ENCODE results near the gene METAP1.

GRCh38 chr4:99002279-99002678 lies 6.8 kb downstream of the METAP1 start:
- no peak for TF ChIP-seq ZFP30 (CRISPR knock-in tag; IDR thresholded peaks at IDR 0.05)
- no peak for TF ChIP-seq ESRRG (CRISPR knock-in tag; IDR thresholded peaks at IDR 0.05)
- no peak for TF ChIP-seq ZFP3 (CRISPR knock-in tag; IDR thresholded peaks at IDR 0.05)

Data from SK-N-SH treated with all-trans-retinoic acid at 6 μM for 48 hours (cell line).